GM12872 (cell line): ENCODE results near the gene NEGR1.

Source experiments
- TF ChIP-seq, protein P1 (sequence below): IDR thresholded peaks from 3 replicates; pipeline ENCODE4 v1.5.1; 2011; ENCODE audit warnings: low read depth, mild to moderate bottlenecking, low read length, moderate library complexity; ENCODE audit not compliant: insufficient read depth

The NEGR1 gene

DNA sequence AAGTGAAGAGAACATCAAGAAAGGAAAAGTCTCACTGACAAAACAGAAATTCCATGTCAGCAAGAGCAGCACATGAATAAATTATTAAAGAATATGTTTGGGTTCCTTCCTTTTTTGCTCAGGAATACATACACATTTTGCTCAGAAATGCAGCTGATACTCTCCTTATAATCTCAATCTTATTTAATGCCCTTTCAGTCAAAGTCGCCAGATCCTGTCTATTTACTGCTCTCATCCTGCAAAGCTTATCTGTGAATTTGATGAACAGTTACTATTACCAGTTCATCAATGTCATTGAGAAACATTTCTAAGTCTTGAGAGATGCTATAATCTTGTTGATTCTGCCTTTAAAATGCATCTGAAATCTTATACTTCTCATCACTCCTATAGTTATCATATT lies 658.5 kb downstream of the NEGR1 start:
- TF ChIP-seq, protein P1, sequence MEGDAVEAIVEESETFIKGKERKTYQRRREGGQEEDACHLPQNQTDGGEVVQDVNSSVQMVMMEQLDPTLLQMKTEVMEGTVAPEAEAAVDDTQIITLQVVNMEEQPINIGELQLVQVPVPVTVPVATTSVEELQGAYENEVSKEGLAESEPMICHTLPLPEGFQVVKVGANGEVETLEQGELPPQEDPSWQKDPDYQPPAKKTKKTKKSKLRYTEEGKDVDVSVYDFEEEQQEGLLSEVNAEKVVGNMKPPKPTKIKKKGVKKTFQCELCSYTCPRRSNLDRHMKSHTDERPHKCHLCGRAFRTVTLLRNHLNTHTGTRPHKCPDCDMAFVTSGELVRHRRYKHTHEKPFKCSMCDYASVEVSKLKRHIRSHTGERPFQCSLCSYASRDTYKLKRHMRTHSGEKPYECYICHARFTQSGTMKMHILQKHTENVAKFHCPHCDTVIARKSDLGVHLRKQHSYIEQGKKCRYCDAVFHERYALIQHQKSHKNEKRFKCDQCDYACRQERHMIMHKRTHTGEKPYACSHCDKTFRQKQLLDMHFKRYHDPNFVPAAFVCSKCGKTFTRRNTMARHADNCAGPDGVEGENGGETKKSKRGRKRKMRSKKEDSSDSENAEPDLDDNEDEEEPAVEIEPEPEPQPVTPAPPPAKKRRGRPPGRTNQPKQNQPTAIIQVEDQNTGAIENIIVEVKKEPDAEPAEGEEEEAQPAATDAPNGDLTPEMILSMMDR: no peak

GRCh38 chr1:71621785-71622184 lies 660.6 kb downstream of the NEGR1 start:
- TF ChIP-seq, protein P1: no peak

DNA sequence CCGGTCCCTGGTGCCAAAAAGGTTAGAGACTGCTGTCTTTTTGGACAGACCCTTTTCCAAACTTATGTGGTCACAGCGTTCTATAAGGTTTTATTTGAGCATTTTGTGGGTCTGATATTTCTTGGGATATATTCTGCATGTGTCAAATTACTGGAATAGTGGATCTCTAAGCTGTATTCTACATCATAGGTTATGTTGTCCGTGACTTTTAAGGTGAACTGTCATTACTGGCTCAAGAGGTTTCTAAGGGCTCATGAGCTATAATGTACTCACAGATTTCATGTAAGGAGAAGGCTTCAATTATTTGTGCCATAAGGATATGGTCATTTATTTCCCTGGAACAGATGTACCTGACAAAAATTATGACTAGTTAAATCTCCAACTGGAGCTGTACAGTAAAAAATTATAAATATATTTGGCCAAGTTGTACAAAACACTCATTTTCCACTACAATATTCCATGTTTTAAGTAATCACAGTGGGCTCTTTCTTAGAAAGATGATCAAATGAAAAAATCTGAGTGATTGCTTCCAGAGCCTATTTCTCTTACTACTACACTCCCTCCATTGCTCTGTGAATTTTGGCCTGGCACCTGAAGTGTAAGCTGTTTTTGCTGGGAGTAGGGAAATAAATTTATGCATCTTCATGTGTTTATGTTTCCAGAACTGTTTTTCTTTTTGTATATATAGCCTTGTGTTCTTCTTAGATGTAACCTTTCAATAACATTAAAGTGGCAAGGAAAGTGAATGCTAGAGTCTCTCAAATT lies 663.4 kb downstream of the NEGR1 start:
- TF ChIP-seq, protein P1: no peak

DNA sequence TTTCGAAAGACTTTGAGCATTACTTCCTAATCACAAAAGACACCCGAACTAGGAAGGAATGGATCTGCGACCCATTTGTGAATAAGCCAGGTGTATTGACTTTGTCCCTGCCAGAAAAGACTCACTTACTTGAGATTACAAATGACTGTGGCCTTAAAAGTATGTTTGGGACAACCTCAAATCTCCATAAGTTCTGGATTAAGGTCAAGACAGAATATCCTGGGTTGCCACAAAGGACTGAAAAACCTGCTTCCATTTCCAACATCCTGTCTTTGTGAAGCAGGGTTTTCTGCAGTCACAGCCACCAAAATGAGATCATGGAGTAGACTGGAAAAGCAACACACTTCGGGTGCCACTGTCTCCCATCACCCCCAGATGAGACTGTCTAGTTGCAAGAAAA lies 664.1 kb downstream of the NEGR1 start:
- TF ChIP-seq, protein P1: no peak

DNA sequence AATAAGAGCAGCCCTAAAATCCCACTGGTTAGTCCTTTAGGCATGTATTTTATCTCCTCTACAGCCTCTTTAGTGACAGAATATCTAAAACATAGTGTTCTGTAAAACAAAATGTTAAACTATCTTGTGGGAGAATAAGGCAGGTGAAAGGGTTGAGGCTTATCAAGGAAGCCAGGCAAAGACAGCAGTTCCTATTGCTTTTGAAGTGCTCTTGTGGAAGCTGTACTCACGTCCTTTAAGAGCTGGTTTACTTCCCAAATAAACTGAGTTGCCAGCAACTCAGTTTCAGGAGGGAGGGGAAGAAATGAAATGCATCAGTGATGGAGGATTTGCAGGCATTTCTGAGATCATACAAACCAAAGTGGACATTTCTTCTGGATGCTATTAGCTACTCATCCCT lies 671.9 kb downstream of the NEGR1 start:
- TF ChIP-seq, protein P1: no peak

GRCh38 chr1:71603044-71603776 lies 679.1 kb downstream of the NEGR1 start:
- TF ChIP-seq, protein P1: no peak

- TF ChIP-seq, protein P1: no peak
Observed at GRCh38 chr1:71600023-71600422, 682.3 kb downstream of the NEGR1 start.
